ENCODE results near the gene ATXN1.

DNA sequence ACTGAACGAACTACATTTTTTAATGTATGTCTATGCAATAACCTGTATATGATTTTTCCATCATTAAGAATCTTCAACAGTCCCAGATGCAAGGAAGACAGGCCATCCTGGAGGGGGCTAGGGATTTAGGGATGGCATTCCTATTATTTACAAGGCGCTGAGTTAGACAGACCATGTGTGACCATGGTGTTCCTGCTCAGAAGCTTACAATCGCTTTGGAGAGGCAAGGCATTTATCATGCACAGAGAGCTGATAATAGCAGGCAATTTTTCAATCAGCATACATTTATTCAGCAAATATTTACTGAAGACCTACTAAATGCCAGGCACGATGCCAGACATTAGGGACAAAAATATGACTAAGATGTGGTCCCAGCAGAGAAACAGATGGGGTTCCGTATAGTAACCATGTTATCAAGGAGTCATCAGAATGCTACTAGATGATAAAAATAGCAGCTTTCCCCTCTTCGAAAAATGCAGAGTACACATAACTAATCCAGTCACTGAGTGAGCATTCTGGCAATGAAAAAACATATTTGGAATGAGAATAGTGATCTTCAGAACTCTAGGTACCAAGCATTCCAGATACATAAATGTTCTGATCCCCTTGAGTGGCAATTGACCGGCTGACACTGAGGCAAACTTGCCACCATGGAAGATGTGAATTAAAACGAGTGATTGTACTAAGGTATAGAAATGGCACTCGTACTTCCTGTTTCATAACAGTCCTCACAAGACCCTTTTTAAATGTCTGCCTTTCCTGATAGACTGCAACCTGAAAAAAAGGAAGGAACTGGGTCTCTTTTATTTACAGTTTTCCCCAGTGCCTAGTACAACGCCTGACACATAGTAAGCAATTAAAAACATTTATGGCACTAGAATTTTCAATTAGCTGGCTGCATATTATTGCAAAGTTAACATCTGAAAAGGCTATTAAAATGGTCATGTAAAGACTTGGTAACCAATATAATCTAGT is 135.7 kb downstream of the ATXN1 start:
- TF ChIP-seq, protein P1, sequence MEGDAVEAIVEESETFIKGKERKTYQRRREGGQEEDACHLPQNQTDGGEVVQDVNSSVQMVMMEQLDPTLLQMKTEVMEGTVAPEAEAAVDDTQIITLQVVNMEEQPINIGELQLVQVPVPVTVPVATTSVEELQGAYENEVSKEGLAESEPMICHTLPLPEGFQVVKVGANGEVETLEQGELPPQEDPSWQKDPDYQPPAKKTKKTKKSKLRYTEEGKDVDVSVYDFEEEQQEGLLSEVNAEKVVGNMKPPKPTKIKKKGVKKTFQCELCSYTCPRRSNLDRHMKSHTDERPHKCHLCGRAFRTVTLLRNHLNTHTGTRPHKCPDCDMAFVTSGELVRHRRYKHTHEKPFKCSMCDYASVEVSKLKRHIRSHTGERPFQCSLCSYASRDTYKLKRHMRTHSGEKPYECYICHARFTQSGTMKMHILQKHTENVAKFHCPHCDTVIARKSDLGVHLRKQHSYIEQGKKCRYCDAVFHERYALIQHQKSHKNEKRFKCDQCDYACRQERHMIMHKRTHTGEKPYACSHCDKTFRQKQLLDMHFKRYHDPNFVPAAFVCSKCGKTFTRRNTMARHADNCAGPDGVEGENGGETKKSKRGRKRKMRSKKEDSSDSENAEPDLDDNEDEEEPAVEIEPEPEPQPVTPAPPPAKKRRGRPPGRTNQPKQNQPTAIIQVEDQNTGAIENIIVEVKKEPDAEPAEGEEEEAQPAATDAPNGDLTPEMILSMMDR (IDR thresholded peaks at IDR 0.05): no peak
- no peak for TF ChIP-seq POLR2A (IDR thresholded peaks at IDR 0.05)
